ENCODE results near the gene TSKU.
"Not testable (repeated sequence)": the region's sequence is repeated elsewhere in the genome, so short reads cannot be mapped to it uniquely, and the experiment has no call there.

The TSKU gene

DNA sequence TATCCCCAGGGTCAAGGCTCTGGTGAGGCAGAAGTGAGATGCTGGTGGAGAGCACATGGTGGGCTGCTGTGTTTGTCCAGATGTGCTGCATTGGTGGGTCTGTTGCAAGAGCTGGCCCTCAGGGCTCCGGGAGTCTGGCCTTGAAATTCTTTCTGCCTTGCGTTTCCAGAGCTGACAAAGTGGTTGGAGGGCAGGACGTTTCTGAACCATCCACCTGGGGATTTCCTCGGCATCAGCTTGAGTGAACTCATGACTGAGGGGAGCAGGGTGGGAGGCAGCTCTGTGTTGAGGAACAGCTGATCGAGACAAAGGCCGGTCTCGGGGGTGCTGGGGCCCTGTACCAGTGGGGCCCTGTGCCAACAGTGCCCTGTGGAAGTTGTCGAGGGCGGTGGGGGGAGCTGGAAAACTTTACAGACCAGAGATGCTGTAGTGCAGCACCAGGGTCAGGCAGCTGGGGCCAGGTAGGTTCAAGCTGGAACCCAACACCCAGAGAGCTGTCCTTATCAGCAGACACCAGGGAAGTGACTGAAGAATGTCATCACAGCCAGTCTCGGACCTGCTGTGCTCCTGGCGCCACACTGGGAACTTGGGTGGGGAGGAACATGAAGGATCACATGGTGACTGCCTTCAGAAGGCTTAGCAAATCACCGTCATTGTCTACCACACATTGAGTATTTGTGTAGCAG lies 4.9 kb downstream of the TSKU start:
- DNase-seq (ENCODE audit: low spot score) = no peak

DNA sequence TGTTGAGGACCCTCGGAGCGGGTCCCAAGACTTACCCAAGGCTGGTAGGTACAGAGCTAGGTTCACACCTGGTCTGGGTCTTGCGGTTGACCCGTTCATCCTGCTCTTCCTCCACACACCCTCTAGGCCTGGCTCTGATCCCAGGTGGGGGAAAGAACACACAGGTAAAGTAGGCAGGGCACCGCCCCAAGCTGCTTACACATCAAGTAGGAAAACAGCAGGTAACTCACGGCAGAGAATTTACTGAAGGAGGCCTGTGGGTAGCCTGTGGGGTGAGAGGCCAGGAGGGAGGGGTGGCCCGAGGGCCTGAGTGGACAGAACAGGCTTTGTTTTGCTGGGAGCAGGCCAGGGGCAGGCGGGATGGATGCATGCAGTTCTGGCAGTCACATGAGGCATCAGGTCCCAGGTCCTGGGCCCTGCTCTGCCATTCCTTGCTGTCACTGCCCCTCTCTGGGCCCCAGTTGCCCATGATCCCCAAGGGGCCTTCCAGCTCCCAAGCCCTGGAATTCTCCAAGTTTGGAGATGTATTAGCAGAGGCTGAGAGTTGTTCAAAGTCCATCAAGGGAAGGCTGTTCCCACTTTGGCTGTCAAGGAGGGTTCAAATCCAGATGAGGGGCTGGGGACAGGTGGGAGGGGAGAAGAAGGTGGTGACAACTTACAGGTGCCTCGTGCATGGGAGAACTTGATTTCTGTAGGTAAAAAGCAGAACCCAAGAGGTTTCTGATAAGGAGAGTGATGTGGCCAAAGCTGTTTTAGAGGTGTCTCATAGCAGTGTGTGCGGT lies 5.7 kb downstream of the TSKU start:
- no peak for DNase-seq (ENCODE audit: low spot score)

DNA sequence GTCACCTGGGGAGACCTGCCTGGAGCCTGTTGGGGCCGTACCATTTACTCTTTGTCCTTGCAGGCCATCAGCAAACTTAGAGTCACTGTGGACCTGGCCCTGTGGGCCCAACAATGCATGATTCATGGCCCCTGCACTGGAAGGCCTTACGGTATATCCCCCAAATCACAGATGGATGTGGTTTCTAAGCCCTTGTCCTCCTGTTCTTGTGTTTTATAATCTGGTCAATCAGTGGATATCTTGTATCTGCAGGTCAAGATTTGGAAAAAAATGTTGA lies 6.2 kb downstream of the TSKU start:
- no peak for DNase-seq (ENCODE audit: low spot score)

DNA sequence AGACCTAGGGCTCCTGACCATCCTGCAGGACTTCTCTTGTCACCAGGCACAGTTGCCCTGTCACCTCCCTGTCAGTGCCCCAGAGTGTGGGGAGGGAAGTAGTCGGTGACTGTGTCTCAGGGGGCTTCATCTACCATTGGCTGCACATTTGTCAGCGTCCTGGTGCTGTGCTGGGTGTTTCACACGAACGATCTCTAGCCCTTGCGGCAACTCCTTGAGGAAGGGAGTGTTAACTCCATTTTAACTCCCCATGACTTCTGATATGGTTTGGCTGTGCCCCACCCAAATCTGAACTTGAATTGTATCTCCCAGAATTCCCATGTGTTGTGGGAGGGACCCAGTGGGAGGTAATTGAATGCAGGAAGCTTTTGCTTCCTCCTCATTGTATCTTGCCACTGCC lies 7.1 kb downstream of the TSKU start:
- DNase-seq (ENCODE audit: low spot score) = no peak

DNA sequence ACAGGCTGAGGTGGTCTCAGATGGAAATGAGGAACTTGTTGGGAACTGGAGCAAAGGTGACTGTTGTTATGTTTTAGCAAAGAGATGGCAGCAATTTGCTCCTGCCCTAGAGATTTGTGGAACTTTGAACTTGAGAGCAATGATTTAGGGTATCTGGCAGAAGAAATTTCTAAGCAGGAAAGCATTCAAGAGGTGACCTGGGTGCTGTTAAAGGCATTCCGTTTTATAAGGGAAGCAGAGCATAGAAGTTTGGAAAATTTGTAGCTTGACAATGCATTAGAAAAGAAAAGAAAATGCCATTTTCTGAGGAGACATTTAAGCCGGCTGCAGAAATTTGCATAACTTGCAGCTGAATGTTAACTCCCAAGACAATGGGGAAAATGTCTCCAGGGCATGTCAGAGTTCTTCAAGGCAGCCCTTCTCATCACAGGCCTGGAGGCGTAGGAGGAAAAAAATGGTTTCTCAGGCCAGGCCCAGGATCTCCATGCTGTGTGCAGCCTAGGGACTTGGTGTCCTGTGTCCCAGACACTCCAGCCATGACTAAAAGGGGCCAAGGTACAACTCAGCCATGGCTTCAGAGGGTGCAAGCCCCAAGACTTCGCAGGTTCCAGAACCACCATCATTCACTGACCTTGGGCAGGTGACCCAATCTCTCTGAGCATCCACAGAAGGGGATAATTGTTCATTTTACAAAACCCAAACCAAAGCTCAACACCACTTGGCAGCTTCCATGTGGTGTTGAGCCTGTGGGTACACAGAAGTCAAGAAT lies 8.0 kb downstream of the TSKU start:
- not testable (repeated sequence) for DNase-seq (ENCODE audit: low spot score)

DNA sequence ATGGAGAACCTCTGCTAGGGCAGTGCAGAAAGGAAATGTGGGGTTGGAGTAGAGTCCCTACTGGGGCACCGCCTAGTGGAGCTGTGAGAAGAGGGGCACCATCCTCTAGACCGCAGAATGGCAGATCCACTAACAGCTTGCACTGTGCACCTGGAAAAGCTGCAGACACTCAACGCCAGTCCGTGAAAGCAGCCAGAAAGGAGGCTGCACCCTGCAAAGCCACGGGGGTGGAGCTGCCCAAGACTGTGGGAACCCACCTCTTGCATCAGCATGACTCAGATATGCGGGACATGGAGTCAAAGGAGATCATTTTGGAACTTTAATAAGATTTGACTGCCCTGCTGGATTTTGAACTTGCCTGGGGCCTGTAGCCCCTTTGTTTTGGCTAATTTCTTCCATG lies 8.7 kb downstream of the TSKU start:
- DNase-seq (ENCODE audit: low spot score) = no peak

DNA sequence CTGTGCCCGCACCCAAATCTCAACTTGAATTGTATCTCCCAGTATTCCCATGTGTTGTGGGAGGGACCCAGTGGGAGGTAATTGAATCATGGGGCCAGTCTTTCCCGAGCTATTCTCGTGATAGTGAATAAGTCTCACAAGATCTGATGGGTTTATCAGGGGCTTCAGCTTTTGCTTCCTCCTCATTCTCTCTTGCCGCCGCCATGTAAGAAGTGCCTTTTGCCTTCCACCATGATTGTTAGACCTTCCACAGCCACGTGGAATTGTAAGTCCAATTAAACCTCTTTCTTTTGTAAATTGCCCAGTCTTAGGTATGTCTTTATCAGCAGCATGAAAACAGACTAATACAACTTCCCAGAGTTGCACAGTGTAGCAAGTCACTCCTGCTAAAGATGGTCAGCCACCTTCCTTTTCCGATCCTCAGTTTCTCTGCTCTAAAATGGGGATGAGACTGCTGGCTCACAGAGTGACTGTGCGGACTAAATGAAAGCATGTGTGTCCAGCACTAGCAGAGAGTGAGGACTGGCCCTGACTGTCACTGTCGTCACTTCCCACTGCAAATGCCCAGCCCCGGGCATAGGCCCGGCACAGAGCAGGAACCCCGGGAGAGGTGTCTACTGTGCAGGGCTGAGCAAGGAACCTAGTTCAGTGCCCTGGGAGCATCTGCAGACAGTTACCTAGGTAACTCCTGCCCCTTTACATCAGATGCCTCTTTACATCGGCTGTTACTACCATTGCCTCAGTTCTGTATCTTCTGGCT lies 9.5 kb downstream of the TSKU start:
- no peak for DNase-seq (ENCODE audit: low spot score)

DNA sequence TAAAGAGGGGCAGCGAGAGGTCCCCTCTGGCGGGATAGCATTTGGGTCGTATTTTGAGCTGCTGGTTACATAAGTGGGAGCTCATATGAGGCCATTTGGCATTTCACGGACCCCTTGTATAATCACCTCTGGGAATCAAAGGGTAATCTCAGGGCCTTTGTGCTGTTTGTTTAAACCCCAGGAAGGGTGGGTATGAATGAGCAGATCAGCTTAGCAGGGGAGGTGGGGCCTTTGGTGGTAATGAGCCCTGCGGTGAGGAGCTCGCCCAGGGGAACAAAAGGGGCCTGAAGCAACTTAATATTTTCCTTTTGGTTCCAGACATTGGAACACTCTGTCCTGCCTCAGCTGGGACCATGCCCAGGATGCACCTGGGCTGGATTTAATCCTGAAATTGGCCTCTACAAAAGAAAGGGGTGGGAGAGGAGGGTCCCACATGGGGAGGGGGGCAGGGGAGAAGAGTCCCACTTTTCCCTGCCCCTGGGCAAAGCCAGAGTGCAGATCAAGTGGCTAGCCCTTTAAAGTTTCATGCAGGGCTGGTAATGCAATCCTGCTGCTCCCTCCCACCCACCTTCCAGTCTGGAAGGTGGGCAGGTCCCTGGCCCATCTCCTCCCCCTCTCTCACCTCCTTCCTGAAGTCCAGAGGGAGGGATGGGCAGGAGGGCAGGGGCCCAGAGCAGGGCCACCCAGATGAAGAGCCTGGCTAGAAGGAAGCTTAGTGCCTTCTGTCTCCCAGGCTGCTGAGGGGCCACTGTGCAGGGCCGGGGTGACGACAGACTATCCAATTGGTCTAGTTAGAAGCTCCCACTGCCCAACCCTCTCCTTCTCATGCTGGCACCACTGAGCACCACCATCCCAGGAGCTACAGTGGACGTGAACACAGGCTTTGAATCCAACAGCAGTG lies 10.5 kb downstream of the TSKU start:
- DNase-seq (ENCODE audit: low spot score) = no peak

DNA sequence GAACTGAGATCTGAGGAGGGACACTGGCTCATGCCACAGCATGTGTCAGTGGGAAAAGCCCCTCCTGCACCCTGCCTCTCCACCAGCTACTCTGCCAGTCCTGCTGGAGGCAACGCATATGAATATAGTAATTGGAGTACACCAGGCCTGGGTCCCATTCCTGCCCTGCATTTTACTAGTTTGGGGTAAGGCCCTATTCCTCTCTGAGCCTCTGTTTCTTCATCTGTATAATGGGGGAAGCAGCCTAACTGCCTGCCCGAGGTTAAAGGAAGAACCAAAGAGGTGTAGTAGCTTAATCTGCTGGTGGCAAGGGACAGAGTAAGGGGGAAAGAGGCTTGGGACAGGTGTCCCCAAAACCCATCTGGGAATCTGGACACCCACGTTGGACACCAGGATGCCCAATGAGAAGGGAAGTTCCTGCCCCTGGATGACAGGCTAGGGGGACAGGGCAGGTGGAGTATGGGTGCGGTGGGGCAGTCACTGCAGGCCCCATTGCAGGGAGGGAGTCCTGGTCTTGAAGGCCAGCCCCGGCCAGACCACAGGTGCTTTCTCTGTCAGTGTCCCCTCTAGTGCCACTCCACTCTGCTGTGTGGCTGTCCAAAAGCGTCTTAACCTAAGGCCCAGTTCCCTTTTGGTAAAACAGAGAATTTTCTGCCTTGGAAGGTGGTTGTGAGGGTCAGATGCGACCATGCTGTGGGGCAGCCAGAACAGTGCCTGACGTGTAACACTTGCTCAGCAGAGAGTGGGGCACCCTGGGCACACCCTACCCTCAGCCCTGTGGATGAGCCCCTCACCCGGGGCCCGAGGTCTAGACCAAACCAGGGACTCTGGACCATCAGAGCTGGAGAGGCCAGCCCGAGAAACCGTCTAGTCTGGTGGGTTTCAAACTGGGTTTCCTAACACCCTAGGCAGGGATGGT lies 11.5 kb downstream of the TSKU start:
- no peak for DNase-seq (ENCODE audit: low spot score)

DNA sequence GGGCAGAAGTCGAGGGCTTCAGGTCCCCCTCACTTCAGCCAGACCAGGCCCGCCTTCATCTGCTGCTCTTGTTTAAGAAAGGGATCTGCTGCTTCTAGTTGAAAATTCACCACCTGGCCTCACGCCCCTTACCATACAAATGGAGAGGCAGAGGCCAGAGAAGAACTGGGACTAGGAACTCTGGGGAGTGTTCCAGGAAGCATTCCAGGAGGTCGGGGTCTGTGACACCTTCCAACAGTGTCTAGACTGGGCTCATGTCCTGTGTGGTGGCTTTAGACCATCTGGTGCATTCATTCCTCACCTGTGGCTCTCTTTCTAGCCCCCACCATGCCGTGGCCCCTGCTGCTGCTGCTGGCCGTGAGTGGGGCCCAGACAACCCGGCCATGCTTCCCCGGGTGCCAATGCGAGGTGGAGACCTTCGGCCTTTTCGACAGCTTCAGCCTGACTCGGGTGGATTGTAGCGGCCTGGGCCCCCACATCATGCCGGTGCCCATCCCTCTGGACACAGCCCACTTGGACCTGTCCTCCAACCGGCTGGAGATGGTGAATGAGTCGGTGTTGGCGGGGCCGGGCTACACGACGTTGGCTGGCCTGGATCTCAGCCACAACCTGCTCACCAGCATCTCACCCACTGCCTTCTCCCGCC lies 12.3 kb downstream of the TSKU start:
- no peak for DNase-seq (ENCODE audit: low spot score)

DNA sequence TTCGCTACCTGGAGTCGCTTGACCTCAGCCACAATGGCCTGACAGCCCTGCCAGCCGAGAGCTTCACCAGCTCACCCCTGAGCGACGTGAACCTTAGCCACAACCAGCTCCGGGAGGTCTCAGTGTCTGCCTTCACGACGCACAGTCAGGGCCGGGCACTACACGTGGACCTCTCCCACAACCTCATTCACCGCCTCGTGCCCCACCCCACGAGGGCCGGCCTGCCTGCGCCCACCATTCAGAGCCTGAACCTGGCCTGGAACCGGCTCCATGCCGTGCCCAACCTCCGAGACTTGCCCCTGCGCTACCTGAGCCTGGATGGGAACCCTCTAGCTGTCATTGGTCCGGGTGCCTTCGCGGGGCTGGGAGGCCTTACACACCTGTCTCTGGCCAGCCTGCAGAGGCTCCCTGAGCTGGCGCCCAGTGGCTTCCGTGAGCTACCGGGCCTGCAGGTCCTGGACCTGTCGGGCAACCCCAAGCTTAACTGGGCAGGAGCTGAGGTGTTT lies 12.8 kb downstream of the TSKU start:
- no peak for DNase-seq (ENCODE audit: low spot score)

DNA sequence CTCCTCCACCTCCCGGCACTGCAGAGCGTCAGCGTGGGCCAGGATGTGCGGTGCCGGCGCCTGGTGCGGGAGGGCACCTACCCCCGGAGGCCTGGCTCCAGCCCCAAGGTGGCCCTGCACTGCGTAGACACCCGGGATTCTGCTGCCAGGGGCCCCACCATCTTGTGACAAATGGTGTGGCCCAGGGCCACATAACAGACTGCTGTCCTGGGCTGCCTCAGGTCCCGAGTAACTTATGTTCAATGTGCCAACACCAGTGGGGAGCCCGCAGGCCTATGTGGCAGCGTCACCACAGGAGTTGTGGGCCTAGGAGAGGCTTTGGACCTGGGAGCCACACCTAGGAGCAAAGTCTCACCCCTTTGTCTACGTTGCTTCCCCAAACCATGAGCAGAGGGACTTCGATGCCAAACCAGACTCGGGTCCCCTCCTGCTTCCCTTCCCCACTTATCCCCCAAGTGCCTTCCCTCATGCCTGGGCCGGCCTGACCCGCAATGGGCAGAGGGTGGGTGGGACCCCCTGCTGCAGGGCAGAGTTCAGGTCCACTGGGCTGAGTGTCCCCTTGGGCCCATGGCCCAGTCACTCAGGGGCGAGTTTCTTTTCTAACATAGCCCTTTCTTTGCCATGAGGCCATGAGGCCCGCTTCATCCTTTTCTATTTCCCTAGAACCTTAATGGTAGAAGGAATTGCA lies 13.5 kb downstream of the TSKU start:
- DNase-seq (ENCODE audit: low spot score) = no peak

DNA sequence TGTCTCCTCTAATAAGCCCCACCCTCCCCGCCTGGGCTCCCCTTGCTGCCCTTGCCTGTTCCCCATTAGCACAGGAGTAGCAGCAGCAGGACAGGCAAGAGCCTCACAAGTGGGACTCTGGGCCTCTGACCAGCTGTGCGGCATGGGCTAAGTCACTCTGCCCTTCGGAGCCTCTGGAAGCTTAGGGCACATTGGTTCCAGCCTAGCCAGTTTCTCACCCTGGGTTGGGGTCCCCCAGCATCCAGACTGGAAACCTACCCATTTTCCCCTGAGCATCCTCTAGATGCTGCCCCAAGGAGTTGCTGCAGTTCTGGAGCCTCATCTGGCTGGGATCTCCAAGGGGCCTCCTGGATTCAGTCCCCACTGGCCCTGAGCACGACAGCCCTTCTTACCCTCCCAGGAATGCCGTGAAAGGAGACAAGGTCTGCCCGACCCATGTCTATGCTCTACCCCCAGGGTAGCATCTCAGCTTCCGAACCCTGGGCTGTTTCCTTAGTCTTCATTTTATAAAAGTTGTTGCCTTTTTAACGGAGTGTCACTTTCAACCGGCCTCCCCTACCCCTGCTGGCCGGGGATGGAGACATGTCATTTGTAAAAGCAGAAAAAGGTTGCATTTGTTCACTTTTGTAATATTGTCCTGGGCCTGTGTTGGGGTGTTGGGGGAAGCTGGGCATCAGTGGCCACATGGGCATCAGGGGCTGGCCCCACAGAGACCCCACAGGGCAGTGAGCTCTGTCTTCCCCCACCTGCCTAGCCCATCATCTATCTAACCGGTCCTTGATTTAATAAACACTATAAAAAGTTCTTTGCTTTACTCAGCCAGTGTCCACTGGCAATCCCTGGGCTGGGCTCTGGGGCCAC lies 14.4 kb downstream of the TSKU start:
- DNase-seq (ENCODE audit: low spot score) = no peak

DNA sequence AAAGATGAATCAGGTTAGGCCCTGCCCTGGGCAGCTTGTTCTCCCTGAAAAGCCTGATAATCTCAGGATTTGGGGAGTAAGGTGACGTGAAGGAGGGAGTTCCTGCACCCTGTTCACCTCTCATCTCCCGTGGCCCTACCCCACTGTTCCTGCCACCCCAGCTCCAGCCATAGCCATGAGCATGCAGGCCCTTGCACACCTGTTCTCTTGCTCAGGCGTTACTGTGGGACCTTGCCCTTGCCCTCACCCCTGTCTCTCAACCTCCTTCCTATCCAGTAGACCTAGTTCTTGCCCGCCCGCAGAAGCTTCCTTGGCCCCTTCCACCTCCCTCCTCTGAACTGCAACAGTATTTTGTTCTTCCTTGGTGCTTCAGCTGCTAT lies 15.0 kb downstream of the TSKU start:
- no peak for DNase-seq (ENCODE audit: low spot score)

DNA sequence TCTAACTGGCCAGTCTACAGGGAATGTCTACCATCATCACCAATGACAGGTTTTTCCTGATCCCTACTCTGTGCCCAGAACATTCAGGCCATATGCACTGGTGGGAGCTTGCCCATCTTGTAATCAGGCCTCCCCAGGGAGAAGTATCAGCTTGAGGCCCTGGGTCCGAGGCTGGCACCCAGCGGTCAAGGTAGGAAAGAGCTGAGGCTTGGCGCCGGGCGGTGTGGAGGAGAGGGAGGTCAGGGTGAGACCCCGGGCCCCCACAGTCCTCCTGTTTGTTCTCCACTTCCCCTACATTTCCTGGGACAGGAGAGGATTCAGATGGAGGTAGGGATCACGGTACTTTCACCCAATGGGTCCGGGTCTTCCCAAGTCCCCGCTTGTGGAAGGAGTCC lies 15.5 kb downstream of the TSKU start:
- no peak for DNase-seq (ENCODE audit: low spot score)

DNA sequence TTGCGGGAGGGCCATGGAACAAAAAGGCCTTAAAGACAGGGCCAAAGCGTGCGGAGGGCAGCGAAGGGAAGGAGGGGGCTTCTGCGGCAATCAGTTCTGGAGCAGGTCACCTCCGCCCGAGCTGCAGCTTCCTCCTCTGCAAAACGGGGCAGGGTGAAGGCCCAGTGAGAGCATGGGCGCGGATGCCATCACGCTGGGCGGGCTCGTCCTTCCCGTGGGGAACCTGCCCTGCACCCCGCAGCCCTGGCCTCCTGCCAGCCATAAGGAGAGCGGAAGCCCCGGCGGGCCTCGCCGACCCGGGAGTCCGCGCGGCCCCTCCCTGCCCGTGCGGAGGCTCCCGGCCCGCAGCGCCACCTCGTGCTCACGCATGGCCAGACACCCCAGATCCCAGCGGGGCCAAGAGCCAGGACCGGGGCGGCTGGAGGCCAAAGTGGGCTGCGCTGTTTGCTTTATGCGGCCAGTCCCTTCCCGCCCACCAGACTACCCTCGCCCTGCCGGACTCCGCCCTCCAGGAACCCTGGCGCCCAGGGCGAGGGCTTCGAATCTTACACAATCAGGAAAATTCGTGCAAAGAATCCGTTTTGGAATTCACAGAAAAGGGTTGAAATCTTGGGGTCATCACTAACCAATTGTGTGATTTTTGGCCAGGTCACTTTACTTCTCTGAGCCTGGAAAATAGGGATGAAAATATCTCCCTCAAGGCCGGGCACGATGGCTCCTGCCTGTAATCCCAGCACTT lies 16.1 kb downstream of the TSKU start:
- peak; percentile 37 for DNase-seq (ENCODE audit: low spot score)

Measured in SK-N-DZ (cell line).